Ovary (tissue), 3 donors: ENCODE measurements around the gene RNLS.

ENCODE experiments used
- CTCF ChIP-seq, 3 donors: fragments of 450-650 bp in 2 of 3; fragments of 200-600 bp in 1 of 3; IDR thresholded peaks; one replicate each; pipeline versions ENCODE4 v1.5.1 to v1.8.0; 2016 to 2022; ENCODE audit warnings: antibody characterized with exemption in 3 of 3, mild to moderate bottlenecking in 1 of 3
- EP300 ChIP-seq: sonication (generic); formaldehyde crosslinking; IDR thresholded peaks from one replicate; pipeline ENCODE4 v1.6.1; 2017; ENCODE audit warnings: antibody characterized with exemption
- POLR2A ChIP-seq: fragments of 450-650 bp; IDR thresholded peaks from one replicate; pipeline ENCODE4 v1.6.1; 2017; ENCODE audit warnings: antibody characterized with exemption, mild to moderate bottlenecking, moderate library complexity
- donor health status: DM: no; HTN: no; CAD: no.

- TF ChIP-seq EP300 (no peak), CTCF (IDR thresholded peaks at IDR 0.05) (no peak), POLR2A (no peak)
Observed at GRCh38 chr10:88507826-88508453, 75.2 kb downstream of the RNLS start.
